GM19193 (cell line): ENCODE data around the gene CST7.

Experiments used
- POLR2A ChIP-seq: IDR thresholded peaks from 4 replicates; pipeline ENCODE4 v1.6.1; 2011; ENCODE audit not compliant: insufficient read depth, insufficient read length; ENCODE audit errors: extremely low read depth

CST7 gene

GRCh38 chr20:24995741-24996448, 46.8 kb downstream of the CST7 start:
- TF ChIP-seq POLR2A, result no peak

GRCh38 chr20:24996449-24997377, 47.6 kb downstream of the CST7 start:
- no peak for TF ChIP-seq POLR2A

- TF ChIP-seq POLR2A, result no peak
Measured at GRCh38 chr20:24998121-24998520, 49.1 kb downstream of the CST7 start.

- TF ChIP-seq POLR2A, result no peak
Measured at GRCh38 chr20:24998631-24999445, 49.8 kb downstream of the CST7 start.

GRCh38 chr20:24999568-24999967, 50.5 kb downstream of the CST7 start:
- no peak for TF ChIP-seq POLR2A

GRCh38 chr20:25000268-25000801, 51.3 kb downstream of the CST7 start:
- no peak for TF ChIP-seq POLR2A

GRCh38 chr20:25003002-25003401, 53.9 kb downstream of the CST7 start:
- no peak for TF ChIP-seq POLR2A

GRCh38 chr20:25005220-25005619, 56.2 kb downstream of the CST7 start:
- no peak for TF ChIP-seq POLR2A

GRCh38 chr20:25005661-25006060, 56.6 kb downstream of the CST7 start:
- TF ChIP-seq POLR2A, result no peak

- no peak for TF ChIP-seq POLR2A
Measured at GRCh38 chr20:25006431-25007167, 57.5 kb downstream of the CST7 start.

GRCh38 chr20:25007491-25008305, 58.6 kb downstream of the CST7 start:
- no peak for TF ChIP-seq POLR2A

GRCh38 chr20:25008388-25009217, 59.5 kb downstream of the CST7 start:
- TF ChIP-seq POLR2A, result no peak
